Aorta (tissue), 5 donors: ENCODE results near the gene GATD1. TPM values are rescaled to one million over a fixed set of nuclear protein-coding genes. Genes with fewer than 3 reads are reported as not detected.
A peak's percentile ranks its signal among the peaks of the same experiment; 100 is the strongest.

Experiments used
- ATAC-seq: fragments of 200-7000 bp; cut with Tn5 transposase; one replicate; pipeline ENCODE4 v1.9.1; 2022; ENCODE audit warnings: moderate library complexity; ENCODE audit not compliant: low FRiP score
- DNase-seq, 2 donors: peaks; one replicate each; pipeline ENCODE4 v3.0.0-alpha.2; 2020
- H3K27ac ChIP-seq, 2 donors: one replicate each; pipeline ENCODE4 v1.5.1; 2013; ENCODE audit warnings: low read length in 2 of 2, mild to moderate bottlenecking in 2 of 2, moderate library complexity in 2 of 2, control low read depth in 1 of 2, inconsistent platforms in 1 of 2, low read depth in 1 of 2
- H3K27me3 ChIP-seq, 2 donors: one replicate each; pipeline ENCODE4 v1.6.1; 2013; ENCODE audit warnings: control low read depth in 1 of 2, low read length in 1 of 2, mild to moderate bottlenecking in 1 of 2, moderate library complexity in 1 of 2; ENCODE audit not compliant: insufficient read depth in 2 of 2, control insufficient read depth in 1 of 2
- H3K36me3 ChIP-seq, 2 donors: one replicate each; pipeline ENCODE4 v1.6.1; 2013; ENCODE audit warnings: control low read depth in 1 of 2, low read length in 1 of 2, mild to moderate bottlenecking in 1 of 2; ENCODE audit not compliant: insufficient read depth in 2 of 2, control insufficient read depth in 1 of 2
- H3K4me1 ChIP-seq, 2 donors: one replicate each; pipeline ENCODE4 v1.6.1; 2013; ENCODE audit warnings: low read length in 2 of 2, control low read depth in 1 of 2, mild to moderate bottlenecking in 1 of 2, moderate library complexity in 1 of 2; ENCODE audit not compliant: insufficient read depth in 2 of 2, control insufficient read depth in 1 of 2
- H3K4me3 ChIP-seq, 2 donors: one replicate each; pipeline ENCODE4 v1.5.1; 2013; ENCODE audit warnings: low read length in 2 of 2, control low read depth in 1 of 2, mild to moderate bottlenecking in 1 of 2
- H3K9me3 ChIP-seq: one replicate; pipeline ENCODE4 v1.6.1; 2013; ENCODE audit warnings: mild to moderate bottlenecking, low read length; ENCODE audit not compliant: control insufficient read depth
- WGBS, 2 donors: extraction: QIAGEN DNeasy Blood & Tissue Kit; methylation state at CpG; one replicate each; pipeline ENCODE4 v1.1.7; 2013; 5-methylcytosine and 5-hydroxymethylcytosine counted together
- intact Hi-C, 2 donors: fragments of 100-400 bp; cut with DNase I; formaldehyde crosslinking; loops; one replicate each; pipeline versions ENCODE4 v1.14.2 to v1.15.0; 2022
- polyA plus RNA-seq, 2 donors: library from polyadenylated mRNA; stranded (reverse); fragments of 200-250 nt; gene quantifications; one replicate each; pipeline ENCODE4 v1.2.3, GENCODE V29; 2013
- total RNA-seq, 2 donors: library from RNA; stranded (reverse); fragmentation: NEBNext Ultra II Directional; extraction: Animal tissue kit (Norgen Biotek cat#: 25700); gene quantifications; one replicate each; pipeline ENCODE4 v1.2.1, GENCODE V29; 2021
- donor health status: healthy with polysubstance abuse.
- donor health status: Bipolar disorder and iron deficiency.
- donor health status: DM: no; HTN: no; CAD: no.
- donor health status: DM: no; HTN: no; CAD: no.
- donor health status: DM: yes; HTN: yes; CAD: no.

GATD1 gene
- total and polyA plus RNA-seq, 4 donors = 9.6 to 52.7 (median 34.3) TPM

DNA sequence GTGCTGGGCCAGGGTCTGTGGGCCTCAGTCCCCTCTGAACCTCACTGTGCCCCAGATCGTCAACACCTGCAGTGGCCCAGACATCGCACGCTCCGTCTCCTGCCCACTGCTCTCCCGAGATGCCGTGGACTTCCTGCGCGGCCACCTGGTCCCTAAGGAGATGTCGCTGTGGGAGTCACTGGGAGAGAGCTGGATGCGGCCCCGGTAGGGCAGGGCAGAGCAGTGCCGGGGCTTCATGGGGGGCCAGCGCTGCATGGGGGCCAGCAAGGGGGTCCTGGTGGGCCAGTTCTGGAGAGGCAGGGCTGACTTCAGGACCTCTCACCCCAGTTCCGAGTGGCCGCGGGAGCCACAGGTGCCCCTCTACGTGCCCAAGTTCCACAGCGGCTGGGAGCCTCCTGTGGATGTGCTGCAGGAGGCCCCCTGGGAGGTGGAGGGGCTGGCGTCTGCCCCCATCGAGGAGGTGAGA lies 54.9 kb downstream of the GATD1 start:
- Histone ChIP-seq H3K4me3 (no peak overlapping the region), H3K9me3 (no peaks in the 10 kb centered on the region), H3K27ac (no peak overlapping the region), H3K27me3 (no peaks in the 10 kb centered on the region), H3K4me1 (no peaks in the 10 kb centered on the region), H3K36me3 (no peaks in the 10 kb centered on the region)
- intact Hi-C loops = no loop called here
- WGBS, 2 donors = 62 to 69% methylated on average over 15 to 20 of the region's 20 CpGs
- no peak for DNase-seq
- ATAC-seq = no peak

DNA sequence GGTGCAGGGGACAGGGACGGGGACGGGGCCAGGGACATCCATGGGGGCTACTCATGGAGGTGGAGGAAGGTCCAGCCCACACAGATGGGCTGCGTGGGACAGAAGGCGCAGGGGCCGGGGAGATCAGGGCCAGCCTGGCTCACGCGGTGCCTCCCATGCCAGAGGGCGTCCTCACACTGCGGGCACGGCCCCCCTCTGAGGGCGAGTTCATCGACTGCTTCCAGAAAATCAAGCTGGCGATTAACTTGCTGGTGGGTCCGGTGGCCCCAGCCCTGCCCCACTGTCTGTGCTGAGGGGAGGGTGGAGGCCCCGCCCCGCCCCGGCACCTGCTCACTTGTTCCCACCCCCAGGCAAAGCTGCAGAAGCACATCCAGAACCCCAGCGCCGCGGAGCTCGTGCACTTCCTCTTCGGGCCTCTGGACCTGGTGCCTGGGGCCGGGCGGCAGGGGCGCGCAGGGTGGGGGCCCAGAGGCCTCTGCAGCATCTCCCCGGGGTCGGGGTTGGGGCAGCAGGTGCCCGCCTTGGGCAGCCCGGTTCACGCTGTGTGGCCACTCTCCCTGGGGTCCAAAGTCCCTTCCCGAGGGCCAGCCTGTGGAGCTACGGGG lies 55.4 kb downstream of the GATD1 start:
- H3K36me3 ChIP-seq = no peaks in the 10 kb centered on the region
- WGBS, 2 donors = 45 to 47% methylated on average over 33 of the region's 33 CpGs
- peak; percentile 24 for ATAC-seq
- H3K9me3 ChIP-seq = no peaks in the 10 kb centered on the region
- peak; percentile 66 to 83 for DNase-seq
- H3K27me3 ChIP-seq = no peaks in the 10 kb centered on the region
- H3K27ac ChIP-seq = no peak overlapping the region
- H3K4me1 ChIP-seq = no peaks in the 10 kb centered on the region
- no peak overlapping the region for H3K4me3 ChIP-seq
- intact Hi-C loops = no loop called here

GRCh38 chr11:721247-721740 lies 56.0 kb downstream of the GATD1 start:
- 25 to 37% methylated on average over 24 to 28 of the region's 28 CpGs for WGBS, 2 donors
- H3K27me3 ChIP-seq = no peaks in the 10 kb centered on the region
- H3K36me3 ChIP-seq = no peaks in the 10 kb centered on the region
- H3K27ac ChIP-seq = no peak overlapping the region
- intact Hi-C loops = no loop called here
- peak in 1 of 2 donors; percentile 50 for DNase-seq
- no peak for ATAC-seq
- H3K4me1 ChIP-seq = no peaks in the 10 kb centered on the region
- H3K4me3 ChIP-seq = no peak overlapping the region
- no peaks in the 10 kb centered on the region for H3K9me3 ChIP-seq

DNA sequence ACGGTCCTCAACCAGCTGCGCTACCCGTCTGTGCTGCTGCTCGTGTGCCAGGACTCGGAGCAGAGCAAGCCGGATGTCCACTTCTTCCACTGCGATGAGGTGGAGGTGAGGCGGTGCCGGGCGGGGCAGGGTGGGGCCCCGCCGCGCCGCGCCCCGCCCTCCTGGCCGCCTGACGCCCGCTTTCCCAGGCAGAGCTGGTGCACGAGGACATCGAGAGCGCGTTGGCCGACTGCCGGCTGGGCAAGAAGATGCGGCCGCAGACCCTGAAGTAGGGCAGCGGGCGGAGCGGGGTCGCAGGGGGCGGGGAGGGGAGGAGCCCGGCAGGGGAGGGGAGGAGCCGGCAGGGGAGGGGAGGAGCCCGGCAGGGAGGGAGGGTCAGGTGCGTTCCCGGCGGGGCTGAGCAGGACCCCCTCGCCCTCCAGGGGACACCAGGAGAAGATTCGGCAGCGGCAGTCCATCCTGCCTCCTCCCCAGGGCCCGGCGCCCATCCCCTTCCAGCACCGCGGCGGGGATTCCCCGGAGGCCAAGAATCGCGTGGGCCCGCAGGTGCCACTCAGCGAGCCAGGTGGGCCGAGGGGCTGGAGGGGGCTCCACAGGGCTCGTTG lies 56.5 kb downstream of the GATD1 start:
- no peaks in the 10 kb centered on the region for H3K4me1 ChIP-seq
- ATAC-seq (no peak), DNase-seq (peak; percentile 48 to 87)
- intact Hi-C loops = no loop called here
- H3K4me3 ChIP-seq = no peak overlapping the region
- no peak overlapping the region for H3K27ac ChIP-seq
- H3K9me3 ChIP-seq = no peaks in the 10 kb centered on the region
- H3K36me3 ChIP-seq = no peaks in the 10 kb centered on the region
- no peaks in the 10 kb centered on the region for H3K27me3 ChIP-seq
- WGBS, 2 donors = 5 to 12% methylated on average over 43 to 53 of the region's 53 CpGs

DNA sequence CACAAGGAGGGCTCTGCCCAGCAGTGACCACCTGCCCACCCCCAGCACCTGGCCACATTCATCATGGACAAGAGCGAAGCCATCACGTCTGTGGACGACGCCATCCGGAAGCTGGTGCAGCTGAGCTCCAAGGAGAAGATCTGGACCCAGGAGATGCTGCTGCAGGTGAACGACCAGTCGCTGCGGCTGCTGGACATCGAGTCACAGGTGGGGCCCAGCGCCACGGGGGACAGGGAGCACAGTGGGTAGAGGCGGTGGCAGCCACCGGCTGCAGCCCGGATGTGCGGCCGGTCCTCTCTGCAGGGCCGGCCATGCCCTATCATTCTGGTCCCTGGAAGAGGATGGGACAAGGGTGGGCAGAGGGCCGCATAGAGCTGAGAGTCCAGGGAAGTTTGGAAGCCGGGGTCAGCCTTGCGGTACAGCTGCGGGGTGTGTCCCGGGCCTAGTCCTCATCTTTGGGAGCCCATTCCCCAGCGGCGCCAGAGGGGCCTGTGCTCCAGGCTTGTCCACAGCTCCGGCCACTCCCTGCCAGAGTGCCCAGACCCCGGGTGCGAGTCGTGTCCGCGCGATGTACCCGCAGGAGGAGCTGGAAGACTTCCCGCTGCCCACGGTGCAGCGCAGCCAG lies 57.2 kb downstream of the GATD1 start:
- 64 to 67% methylated on average over 34 to 35 of the region's 35 CpGs for WGBS, 2 donors
- Histone ChIP-seq H3K27ac (no peak overlapping the region), H3K27me3 (no peaks in the 10 kb centered on the region)

GRCh38 chr11:719214-720016 lies 57.9 kb downstream of the GATD1 start:
- intact Hi-C loops = no loop called here
- H3K4me3 ChIP-seq = no peak overlapping the region
- WGBS, 2 donors = 70 to 77% methylated on average over 33 to 34 of the region's 34 CpGs
- no peak for ATAC-seq
- H3K27ac ChIP-seq = no peak overlapping the region
- H3K36me3 ChIP-seq = no peaks in the 10 kb centered on the region
- no peak for DNase-seq
- H3K27me3 ChIP-seq = no peaks in the 10 kb centered on the region
- no peaks in the 10 kb centered on the region for H3K9me3 ChIP-seq
- no peaks in the 10 kb centered on the region for H3K4me1 ChIP-seq

More for the DNA sequence above, 57.2 kb downstream of the GATD1 start:
- Histone ChIP-seq H3K9me3 (no peaks in the 10 kb centered on the region), H3K4me3 (no peak overlapping the region), H3K36me3 (no peaks in the 10 kb centered on the region), H3K4me1 (no peaks in the 10 kb centered on the region)
- DNase-seq (no peak), ATAC-seq (peak; percentile 12)
- intact Hi-C loops = no loop called here

Other genes starting within 250 kb of the GATD1 start
- 10 to 100 TPM; 35.9 to 44.9 TPM for gene HRAS, start 241.9 kb downstream of the GATD1 start, total RNA-seq
- gene HRAS, start 241.9 kb downstream of the GATD1 start, polyA plus RNA-seq = 100 to 1,000 TPM in 1 of 2 donors, 10 to 100 TPM in 1; 75.9 to 142 TPM
- gene LRRC56, start 240.0 kb downstream of the GATD1 start, total RNA-seq = 1 to 10 TPM; 1.0 to 1.3 TPM
- gene LRRC56, start 240.0 kb downstream of the GATD1 start, polyA plus RNA-seq = 1 to 10 TPM in 1 of 2 donors, under 1 TPM in 1; 0.25 to 1.5 TPM
- gene LMNTD2, start 216.7 kb downstream of the GATD1 start, total RNA-seq = 1 to 10 TPM; 1.4 to 1.9 TPM
- gene LMNTD2, start 216.7 kb downstream of the GATD1 start, polyA plus RNA-seq = 1 to 10 TPM; 1.7 to 1.9 TPM
- gene RASSF7, start 216.5 kb downstream of the GATD1 start, total RNA-seq = 1 to 10 TPM; 5.6 to 8.5 TPM
- 1 to 10 TPM; 8.4 to 9.9 TPM for gene RASSF7, start 216.5 kb downstream of the GATD1 start, polyA plus RNA-seq
- 10 to 100 TPM; 26.6 to 32.4 TPM for gene PHRF1, start 201.0 kb downstream of the GATD1 start, total RNA-seq
- gene PHRF1, start 201.0 kb downstream of the GATD1 start, polyA plus RNA-seq = 10 to 100 TPM in 1 of 2 donors, 1 to 10 TPM in 1; 7.6 to 18.1 TPM
- 10 to 100 TPM; 23.3 to 30.9 TPM for gene IRF7, start 161.5 kb downstream of the GATD1 start, total RNA-seq
- gene IRF7, start 161.5 kb downstream of the GATD1 start, polyA plus RNA-seq = 10 to 100 TPM; 13.4 to 29.3 TPM
- not detected for gene CDHR5, start 152.5 kb downstream of the GATD1 start, total RNA-seq
- gene CDHR5, start 152.5 kb downstream of the GATD1 start, polyA plus RNA-seq = 10 to 100 TPM in 1 of 2 donors, under 1 TPM in 1; 0.79 to 39.8 TPM
- gene SCT, start 150.3 kb downstream of the GATD1 start, total RNA-seq = not detected
- gene SCT, start 150.3 kb downstream of the GATD1 start, polyA plus RNA-seq = not detected
- 1 to 10 TPM; 1.3 to 2.1 TPM for gene DRD4, start 140.2 kb downstream of the GATD1 start, total RNA-seq
- gene DRD4, start 140.2 kb downstream of the GATD1 start, polyA plus RNA-seq = 1 to 10 TPM in 1 of 2 donors, not detected in 1; 3.4 TPM
- 10 to 100 TPM; 32.2 to 59.5 TPM for gene DEAF1, start 82.3 kb downstream of the GATD1 start, total RNA-seq
- gene DEAF1, start 82.3 kb downstream of the GATD1 start, polyA plus RNA-seq = 10 to 100 TPM; 15.7 to 53.0 TPM
- 10 to 100 TPM; 15.6 to 23.0 TPM for gene TMEM80, start 81.7 kb downstream of the GATD1 start, total RNA-seq
- 10 to 100 TPM in 1 of 2 donors, 1 to 10 TPM in 1; 8.4 to 31.2 TPM for gene TMEM80, start 81.7 kb downstream of the GATD1 start, polyA plus RNA-seq
- gene EPS8L2, start 71.3 kb downstream of the GATD1 start, total RNA-seq = 10 to 100 TPM; 41.0 to 45.1 TPM
- gene EPS8L2, start 71.3 kb downstream of the GATD1 start, polyA plus RNA-seq = 100 to 1,000 TPM in 1 of 2 donors, 10 to 100 TPM in 1; 64.6 to 102 TPM
- gene TALDO1, start 30.0 kb downstream of the GATD1 start, total RNA-seq = 100 to 1,000 TPM; 113 to 130 TPM
- 100 to 1,000 TPM; 122 to 187 TPM for gene TALDO1, start 30.0 kb downstream of the GATD1 start, polyA plus RNA-seq
- not detected for gene CEND1, start 12.6 kb upstream of the GATD1 start, total RNA-seq
- gene CEND1, start 12.6 kb upstream of the GATD1 start, polyA plus RNA-seq = under 1 TPM in 1 of 2 donors, not detected in 1; 0.10 TPM
- 10 to 100 TPM; 10.1 to 12.9 TPM for gene SLC25A22, start 20.8 kb upstream of the GATD1 start, total RNA-seq
- gene SLC25A22, start 20.8 kb upstream of the GATD1 start, polyA plus RNA-seq = 1 to 10 TPM; 3.2 to 5.6 TPM
- gene PIDD1, start 27.7 kb upstream of the GATD1 start, total RNA-seq = 10 to 100 TPM in 1 of 2 donors, 1 to 10 TPM in 1; 8.5 to 14.7 TPM
- gene PIDD1, start 27.7 kb upstream of the GATD1 start, polyA plus RNA-seq = 10 to 100 TPM; 15.3 to 71.4 TPM
- gene RPLP2, start 32.5 kb upstream of the GATD1 start, total RNA-seq = 1,000 to 10,000 TPM; 1,300 to 1,387 TPM
- 1,000 to 10,000 TPM; 1,256 to 1,452 TPM for gene RPLP2, start 32.5 kb upstream of the GATD1 start, polyA plus RNA-seq
- gene PNPLA2, start 41.4 kb upstream of the GATD1 start, total RNA-seq = 100 to 1,000 TPM; 116 to 121 TPM
- 100 to 1,000 TPM in 1 of 2 donors, 10 to 100 TPM in 1; 33.7 to 240 TPM for gene PNPLA2, start 41.4 kb upstream of the GATD1 start, polyA plus RNA-seq
- gene CRACR2B, start 50.4 kb upstream of the GATD1 start, total RNA-seq = 10 to 100 TPM in 1 of 2 donors, 1 to 10 TPM in 1; 2.2 to 10.0 TPM
- 10 to 100 TPM in 1 of 2 donors, 1 to 10 TPM in 1; 4.8 to 10.5 TPM for gene CRACR2B, start 50.4 kb upstream of the GATD1 start, polyA plus RNA-seq
- 100 to 1,000 TPM; 620 to 681 TPM for gene CD151, start 55.5 kb upstream of the GATD1 start, total RNA-seq
- 1,000 to 10,000 TPM in 1 of 2 donors, 100 to 1,000 TPM in 1; 860 to 1,186 TPM for gene CD151, start 55.5 kb upstream of the GATD1 start, polyA plus RNA-seq
- gene POLR2L, start 65.0 kb upstream of the GATD1 start, total RNA-seq = 10 to 100 TPM; 57.5 to 69.2 TPM
- 100 to 1,000 TPM; 140 to 152 TPM for gene POLR2L, start 65.0 kb upstream of the GATD1 start, polyA plus RNA-seq
- 10 to 100 TPM; 42.9 to 95.1 TPM for gene TSPAN4, start 65.4 kb upstream of the GATD1 start, total RNA-seq
- 10 to 100 TPM; 28.4 to 79.1 TPM for gene TSPAN4, start 65.4 kb upstream of the GATD1 start, polyA plus RNA-seq
- gene CHID1, start 133.3 kb upstream of the GATD1 start, total RNA-seq = 10 to 100 TPM; 55.4 to 77.4 TPM
- gene CHID1, start 133.3 kb upstream of the GATD1 start, polyA plus RNA-seq = 10 to 100 TPM; 29.6 to 60.3 TPM
- gene AP2A2, start 148.4 kb upstream of the GATD1 start, total RNA-seq = 100 to 1,000 TPM in 1 of 2 donors, 10 to 100 TPM in 1; 93.3 to 147 TPM
- gene AP2A2, start 148.4 kb upstream of the GATD1 start, polyA plus RNA-seq = 10 to 100 TPM; 14.0 to 47.3 TPM